Endothelial cell of umbilical vein (primary cell): ENCODE measurements around the gene TCF7L2. TPM values are rescaled to one million over a fixed set of nuclear protein-coding genes. Genes with fewer than 3 reads are reported as not detected.

Experiments
- BruUV-seq: library from RNA; stranded (reverse); fragments of 400-500 nt; replicated peaks from 2 replicates; lab custom pipeline; 2021; lab: Mats Ljungman, UMichigan
- CTCF ChIA-PET: fragments of 300-600, 350-600 bp; sonication (Branson Sonifier 250); formaldehyde crosslinking; loops from one replicate; lab custom pipeline; 2021; ENCODE audit warnings: antibody characterized with exemption, inconsistent platforms; lab: Charles Lee
- POLR2A ChIA-PET: fragments of 300-600, 350-600 bp; sonication (Branson Sonifier 250); formaldehyde crosslinking; loops from one replicate; lab custom pipeline; 2021; ENCODE audit warnings: antibody characterized with exemption, inconsistent platforms; lab: Charles Lee
- DNase-seq: peaks from one replicate; pipeline ENCODE4 v3.0.0-alpha.2; 2011; ENCODE audit warnings: low read depth, low spot score
- FAIRE-seq: peaks from 2 replicates; lab custom pipeline; 2011; peaks lifted over from hg19 to GRCh38; lab: Jason Lieb, UNC
- H2AFZ ChIP-seq: 2 replicates; pipeline ENCODE4 v1.6.0; 2012; ENCODE audit warnings: low read depth, low read length, control low read depth, inconsistent platforms
- H3K27ac ChIP-seq: 2 replicates; pipeline ENCODE4 v1.5.1; 2011; ENCODE audit warnings: low read depth, mild to moderate bottlenecking, control low read depth, low read length, moderate library complexity; ENCODE audit not compliant: insufficient read depth
- H3K27me3 ChIP-seq, 2 experiments: 2 replicates each; pipeline versions ENCODE4 v1.6.0 to v1.6.1; 2011; ENCODE audit warnings: low read length in 2 of 2, mixed read lengths in 1 of 2; ENCODE audit not compliant: control insufficient read depth in 2 of 2, insufficient read depth in 2 of 2
- H3K36me3 ChIP-seq, 2 experiments: 2 replicates in 1 of 2; 3 replicates in 1 of 2; pipeline ENCODE4 v1.5.1; 2011; ENCODE audit warnings: low read length in 2 of 2, mild to moderate bottlenecking in 1 of 2, moderate library complexity in 1 of 2; ENCODE audit not compliant: control insufficient read depth in 2 of 2, insufficient read depth in 2 of 2; ENCODE audit errors: extremely low read depth in 1 of 2
- H3K4me1 ChIP-seq: 3 replicates; pipeline ENCODE4 v1.5.1; 2011; ENCODE audit warnings: mild to moderate bottlenecking, low read length; ENCODE audit not compliant: control insufficient read depth, insufficient read depth; ENCODE audit errors: extremely low read depth
- H3K4me2 ChIP-seq: 2 replicates; pipeline ENCODE4 v1.6.1; 2011; ENCODE audit warnings: low read length, control low read depth, mixed read lengths; ENCODE audit not compliant: insufficient read depth
- H3K4me3 ChIP-seq, 3 experiments: fragments of 200-600 bp in 1 of 3; sonication (generic), shearing (Covaris generic) in 1 of 3; replicated peaks in 1 of 3; 2 replicates each; pipeline ENCODE4 v1.5.1; 2011 to 2016; ENCODE audit warnings: control low read depth in 3 of 3, low read length in 3 of 3, mild to moderate bottlenecking in 2 of 3, inconsistent platforms in 1 of 3, low read depth in 1 of 3, moderate library complexity in 1 of 3; ENCODE audit not compliant: insufficient read depth in 1 of 3
- H3K79me2 ChIP-seq: 2 replicates; pipeline ENCODE4 v1.6.0; 2012; ENCODE audit warnings: low read length, inconsistent platforms; ENCODE audit not compliant: control insufficient read depth, insufficient read depth
- H3K9ac ChIP-seq: replicated peaks from 2 replicates; pipeline ENCODE3; 2011; ENCODE audit warnings: low read length, control low read depth; ENCODE audit not compliant: insufficient read depth; ENCODE audit errors: extremely low read depth
- H3K9me1 ChIP-seq: replicated peaks from 3 replicates; pipeline ENCODE4 v1.6.0; 2011; ENCODE audit warnings: mild to moderate bottlenecking, low read length; ENCODE audit not compliant: control insufficient read depth, insufficient read depth; ENCODE audit errors: extremely low read depth
- H3K9me3 ChIP-seq: replicated peaks from 2 replicates; pipeline ENCODE4 v1.5.1; 2012; ENCODE audit warnings: low read length, inconsistent platforms; ENCODE audit not compliant: control insufficient read depth, insufficient read depth
- H4K20me1 ChIP-seq: replicated peaks from 2 replicates; pipeline ENCODE3; 2011; ENCODE audit warnings: mild to moderate bottlenecking, low read length; ENCODE audit not compliant: control insufficient read depth, insufficient read depth; ENCODE audit errors: extremely low read depth
- CTCF ChIP-seq, 2 donors: IDR thresholded peaks; 1 replicate in 1 of 2; 2 replicates in 1 of 2; pipeline ENCODE4 v1.5.1; 2011; ENCODE audit warnings: low read length in 2 of 2, mild to moderate bottlenecking in 2 of 2, moderate library complexity in 2 of 2, control low read depth in 1 of 2, inconsistent platforms in 1 of 2, low read depth in 1 of 2; ENCODE audit not compliant: insufficient read depth in 1 of 2; ENCODE audit errors: extremely low read depth in 1 of 2
- EZH2 ChIP-seq: IDR thresholded peaks from 2 replicates; pipeline ENCODE4 v1.6.1; 2012; ENCODE audit warnings: borderline replicate concordance, low read depth, mild to moderate bottlenecking, moderate library complexity, low read length, inconsistent platforms; ENCODE audit not compliant: severe bottlenecking
- FOS ChIP-seq: IDR thresholded peaks from 2 replicates; pipeline ENCODE4 v1.6.1; 2011; ENCODE audit warnings: mild to moderate bottlenecking, low read length, moderate library complexity, borderline replicate concordance; ENCODE audit not compliant: insufficient read depth
- GATA2 ChIP-seq: IDR thresholded peaks from 2 replicates; pipeline ENCODE4 v1.7.0; 2011; ENCODE audit warnings: low read depth, mild to moderate bottlenecking, moderate library complexity, mixed read lengths, low read length; ENCODE audit not compliant: insufficient read length, insufficient read depth
- JUN ChIP-seq: IDR thresholded peaks from 2 replicates; pipeline ENCODE4 v1.6.1; 2011; ENCODE audit warnings: borderline replicate concordance, low read depth; ENCODE audit not compliant: insufficient read length, insufficient read depth
- MAX ChIP-seq: IDR thresholded peaks from 2 replicates; pipeline ENCODE4 v1.6.1; 2011; ENCODE audit not compliant: insufficient read depth, insufficient read length
- MYC ChIP-seq: IDR thresholded peaks from one replicate; pipeline ENCODE4 v1.6.1; 2011; ENCODE audit warnings: mild to moderate bottlenecking, low read depth, low read length
- POLR2A ChIP-seq: IDR thresholded peaks from 2 replicates; pipeline ENCODE4 v1.6.1; 2012; ENCODE audit warnings: low read depth, mild to moderate bottlenecking, control low read depth, low read length
- POLR2AphosphoS5 ChIP-seq: IDR thresholded peaks from 2 replicates; pipeline ENCODE4 v1.6.1; 2012; ENCODE audit warnings: low read depth, mild to moderate bottlenecking, control low read depth, low read length, moderate library complexity; ENCODE audit not compliant: insufficient read depth
- dilution Hi-C: fragments of 300-500 bp; cut with MboI; formaldehyde crosslinking; loops from one replicate; pipeline ENCODE4 v1.15.0; 2019; ENCODE audit warnings: low sequenced_read_pairs; ENCODE audit not compliant: extremely low pct_ligation_motif_present
- intact Hi-C: fragments of 100-400 bp; cut with micrococcal nuclease; formaldehyde crosslinking; loops from one replicate; pipeline ENCODE4 v1.10.0; 2022
- polyA plus RNA-seq, 4 experiments: library from polyadenylated mRNA; depleted of rRNA in 3 of 4; stranded (reverse) in 3 of 4; unstranded in 1 of 4; fragments of >200 nt; gene quantifications; 2 replicates each; pipeline versions ENCODE4 v1.2.1 to v1.2.3, GENCODE V29; 2011 to 2012; ENCODE audit warnings: missing spikeins in 1 of 4
- total RNA-seq: library from RNA; stranded (reverse); gene quantifications from 2 replicates; pipeline ENCODE4 v1.2.3, GENCODE V29; 2021

TCF7L2 gene
- total and polyA plus RNA-seq, 2 donors (not counting 3 experiments of a cell fraction or from before 2014, with no cell fraction given) = 9.9 to 21.8 TPM

GRCh38 chr10:113084031-113084430, 134.0 kb downstream of the TCF7L2 start:
- no TSS peak for BruUV-seq
- intact Hi-C loops = no loop called here
- no peak overlapping the region for H2AFZ ChIP-seq
- H3K27me3 ChIP-seq = no peaks in the 10 kb centered on the region
- ChIA-PET POLR2A (no interaction called here), CTCF (interaction anchor here (1.3 to 2.7 kb wide), 2 partner anchors 10 to 42 kb away, joined by 6 to 9 read pairs; no protein-coding TSS in a partner anchor)
- no peaks in the 10 kb centered on the region for H4K20me1 ChIP-seq
- no peak overlapping the region for H3K9ac ChIP-seq
- peaks cover 2% of the 10 kb centered on the region for H3K79me2 ChIP-seq
- FAIRE-seq = no peak
- TF ChIP-seq JUN (no peak), EZH2 (no peak), POLR2A (no peak), FOS (no peak), MYC (no peak), GATA2 (no peak), MAX (no peak), POLR2AphosphoS5 (no peak), CTCF (IDR thresholded peaks at IDR 0.05; ENCODE audit: extremely low read depth in 1 of 2, insufficient read depth in 1 of 2, low read depth in 1 of 2, low read length in 2 of 2) (no peak)
- dilution Hi-C loops = no loop called here
- no peak for DNase-seq
- H3K27ac ChIP-seq = no peak overlapping the region
- no peaks in the 10 kb centered on the region for H3K9me3 ChIP-seq
- peaks cover 28% of the 10 kb centered on the region for H3K4me1 ChIP-seq
- no peaks in the 10 kb centered on the region for H3K36me3 ChIP-seq
- H3K4me3 ChIP-seq = no peak overlapping the region
- no peaks in the 10 kb centered on the region for H3K9me1 ChIP-seq
- H3K4me2 ChIP-seq = no peak overlapping the region
